ENCODE measurements around the gene DDX51.

DNA sequence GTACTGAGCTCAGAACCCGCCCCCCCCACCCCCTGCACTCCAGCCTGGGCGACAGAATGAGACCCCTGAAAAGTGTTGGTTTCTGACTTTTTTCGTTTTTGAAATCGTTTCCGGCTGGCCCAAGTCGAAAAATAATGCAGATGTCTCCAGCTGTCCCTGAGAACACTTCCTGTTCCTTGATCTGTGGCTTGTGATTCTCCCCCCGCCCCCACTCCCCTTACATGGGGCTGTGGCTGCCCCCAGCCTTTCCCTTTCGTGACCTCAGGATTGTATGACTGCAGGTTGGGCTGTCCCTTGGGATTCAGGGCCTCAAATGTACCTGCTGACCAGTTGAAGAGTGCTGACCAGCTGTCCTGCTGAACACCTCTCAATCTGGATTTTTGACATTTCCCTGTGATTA, 34.2 kb upstream of the DDX51 start:
- TF ChIP-seq, protein P1, sequence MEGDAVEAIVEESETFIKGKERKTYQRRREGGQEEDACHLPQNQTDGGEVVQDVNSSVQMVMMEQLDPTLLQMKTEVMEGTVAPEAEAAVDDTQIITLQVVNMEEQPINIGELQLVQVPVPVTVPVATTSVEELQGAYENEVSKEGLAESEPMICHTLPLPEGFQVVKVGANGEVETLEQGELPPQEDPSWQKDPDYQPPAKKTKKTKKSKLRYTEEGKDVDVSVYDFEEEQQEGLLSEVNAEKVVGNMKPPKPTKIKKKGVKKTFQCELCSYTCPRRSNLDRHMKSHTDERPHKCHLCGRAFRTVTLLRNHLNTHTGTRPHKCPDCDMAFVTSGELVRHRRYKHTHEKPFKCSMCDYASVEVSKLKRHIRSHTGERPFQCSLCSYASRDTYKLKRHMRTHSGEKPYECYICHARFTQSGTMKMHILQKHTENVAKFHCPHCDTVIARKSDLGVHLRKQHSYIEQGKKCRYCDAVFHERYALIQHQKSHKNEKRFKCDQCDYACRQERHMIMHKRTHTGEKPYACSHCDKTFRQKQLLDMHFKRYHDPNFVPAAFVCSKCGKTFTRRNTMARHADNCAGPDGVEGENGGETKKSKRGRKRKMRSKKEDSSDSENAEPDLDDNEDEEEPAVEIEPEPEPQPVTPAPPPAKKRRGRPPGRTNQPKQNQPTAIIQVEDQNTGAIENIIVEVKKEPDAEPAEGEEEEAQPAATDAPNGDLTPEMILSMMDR (IDR thresholded peaks at IDR 0.05 in 2 of 3, conservative IDR thresholded peaks at IDR 0.05 in 1 of 3; ENCODE audit: borderline replicate concordance in 1 of 3, insufficient read depth in 1 of 3, low read depth in 2 of 3, low read length in 2 of 3), result no peak
- TF ChIP-seq POLR2AphosphoS5 (IDR thresholded peaks at IDR 0.05; ENCODE audit: low read depth, low read length) (no peak), SP1 (IDR thresholded peaks at IDR 0.05; ENCODE audit: low read depth) (no peak), FOSL1 (IDR thresholded peaks at IDR 0.05; ENCODE audit: low read depth) (no peak), POLR2A (IDR thresholded peaks at IDR 0.05; ENCODE audit: borderline replicate concordance, extremely low read depth, insufficient read depth, insufficient read length) (no peak), SIN3A (IDR thresholded peaks at IDR 0.05; ENCODE audit: low read depth) (no peak), EZH2 (IDR thresholded peaks at IDR 0.05) (no peak), EZH2phosphoT487 (IDR thresholded peaks at IDR 0.05; ENCODE audit: borderline replicate concordance) (no peak)
- TF ChIP-seq, protein P2, sequence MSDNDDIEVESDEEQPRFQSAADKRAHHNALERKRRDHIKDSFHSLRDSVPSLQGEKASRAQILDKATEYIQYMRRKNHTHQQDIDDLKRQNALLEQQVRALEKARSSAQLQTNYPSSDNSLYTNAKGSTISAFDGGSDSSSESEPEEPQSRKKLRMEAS (IDR thresholded peaks at IDR 0.05), result no peak

Data from HCT116 (cell line).